ENCODE measurements around the gene SMG6.
"Not testable (repeated sequence)": the region's sequence is repeated elsewhere in the genome, so short reads cannot be mapped to it uniquely, and the experiment has no call there.

SMG6 gene

DNA sequence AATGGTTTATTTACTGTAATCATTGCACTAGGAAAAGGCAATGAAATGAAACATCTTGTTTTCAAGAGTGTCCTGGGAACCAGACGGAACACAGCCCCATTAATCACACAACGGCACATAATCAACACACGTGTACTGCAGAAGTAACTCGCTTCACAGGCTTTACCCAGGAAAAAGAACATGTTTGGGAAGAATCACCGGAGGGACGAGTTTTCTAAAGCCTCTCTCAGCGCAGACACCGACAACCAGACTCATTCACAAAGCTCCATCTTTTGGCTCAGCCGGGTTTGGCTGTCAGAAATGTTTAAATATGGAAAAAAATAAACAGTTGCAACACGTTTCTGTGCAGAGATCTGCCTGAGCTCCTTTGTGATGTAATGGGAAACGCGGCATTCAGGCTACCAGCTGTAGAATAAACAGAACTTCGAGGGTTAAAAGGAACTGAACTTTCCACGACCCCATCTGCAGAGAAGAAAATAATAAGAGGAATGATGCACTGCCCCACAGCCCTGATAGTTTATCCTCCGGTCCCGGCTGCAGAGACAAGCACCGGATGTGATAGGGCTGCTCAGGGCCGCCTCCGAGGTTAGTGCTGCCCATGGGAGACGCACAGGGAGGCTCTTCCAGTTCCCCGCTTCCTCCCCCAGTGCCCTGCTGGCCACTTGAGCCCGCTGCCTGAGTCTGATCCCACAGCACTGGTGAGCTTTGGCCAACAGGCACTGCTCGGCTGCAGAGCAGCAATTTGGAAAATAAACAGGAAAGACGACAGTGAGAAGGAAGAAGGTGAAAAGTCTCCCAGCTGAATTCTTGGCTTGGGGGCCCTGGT, 128.9 kb downstream of the SMG6 start:
- DNase-seq: no peak

DNA sequence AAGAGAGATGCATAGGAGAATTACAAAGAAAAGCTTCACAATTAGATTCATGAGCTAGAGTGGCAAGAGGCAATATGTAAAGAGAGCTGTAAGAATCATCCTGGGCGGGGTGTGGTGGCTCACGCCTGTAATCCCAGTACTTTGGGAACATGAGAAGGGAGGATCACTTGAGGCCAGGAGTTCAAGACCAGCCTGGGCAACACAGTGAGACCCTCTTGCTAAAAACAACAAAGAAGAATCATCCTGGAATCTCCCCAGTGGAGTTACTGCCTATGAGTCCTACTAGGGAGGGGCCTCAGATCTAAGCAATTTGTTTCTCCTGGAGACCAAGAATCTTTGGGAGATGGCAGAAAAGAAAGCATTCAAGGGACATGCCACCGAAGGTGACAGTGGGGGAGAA, 129.6 kb downstream of the SMG6 start:
- DNase-seq: no peak

- DNase-seq: no peak
These were observed 130.6 kb downstream of the SMG6 start for GRCh38 chr17:2172999-2173398.

DNA sequence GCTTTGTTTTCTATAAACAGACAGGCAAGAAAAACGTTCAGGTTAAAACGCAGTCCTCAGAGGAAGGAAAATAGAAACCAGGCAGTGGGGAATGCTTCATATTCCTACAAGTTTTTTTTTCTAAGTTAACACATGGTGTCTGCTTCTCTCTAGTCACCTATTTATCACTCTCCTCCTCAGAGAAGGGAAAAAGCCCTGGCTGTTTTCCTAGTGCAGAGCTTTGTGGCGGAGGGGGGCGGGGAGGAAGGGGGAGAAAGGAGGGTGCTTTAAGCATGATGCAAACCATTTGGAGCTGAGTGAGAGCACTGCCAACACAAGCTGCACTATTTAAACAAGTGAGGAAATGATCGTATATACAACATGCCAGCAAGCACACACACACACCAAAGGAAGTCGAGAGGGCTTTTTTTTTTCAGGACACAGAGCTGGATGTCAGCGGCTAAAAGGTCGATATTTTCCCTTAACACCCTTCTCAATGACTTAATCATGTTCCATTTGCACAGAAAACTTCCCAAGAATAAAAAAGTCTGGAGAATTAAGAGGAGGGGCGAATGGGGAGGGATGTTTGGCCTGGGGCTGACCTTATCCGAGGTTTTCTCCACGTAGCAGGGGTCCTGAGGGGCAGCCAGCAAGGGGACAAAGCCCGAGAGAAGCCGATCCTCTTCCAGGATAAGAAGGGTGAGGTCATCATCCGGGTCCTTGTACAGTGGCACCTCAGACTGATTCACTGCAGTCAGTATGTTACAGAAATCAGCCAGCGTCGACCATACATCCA, 131.3 kb downstream of the SMG6 start:
- no peak for DNase-seq

DNA sequence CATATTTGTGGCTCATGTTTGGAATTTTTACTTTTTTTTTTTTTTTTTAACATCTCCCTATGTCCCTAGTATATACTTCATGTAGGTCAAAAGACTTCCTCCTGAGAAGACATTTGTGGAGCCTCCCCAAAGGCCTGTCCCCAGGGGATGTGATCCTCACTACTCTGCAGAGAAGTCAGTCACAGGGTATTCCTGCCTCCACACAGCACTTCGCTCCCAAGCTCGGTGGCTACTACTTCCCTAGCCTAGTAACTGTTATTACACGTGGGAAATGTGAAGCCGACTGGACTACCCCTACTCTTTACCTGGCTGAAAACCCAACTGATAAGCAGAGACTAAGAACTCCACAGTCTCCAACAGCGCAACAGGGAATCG, 131.9 kb downstream of the SMG6 start:
- no peak for DNase-seq

DNA sequence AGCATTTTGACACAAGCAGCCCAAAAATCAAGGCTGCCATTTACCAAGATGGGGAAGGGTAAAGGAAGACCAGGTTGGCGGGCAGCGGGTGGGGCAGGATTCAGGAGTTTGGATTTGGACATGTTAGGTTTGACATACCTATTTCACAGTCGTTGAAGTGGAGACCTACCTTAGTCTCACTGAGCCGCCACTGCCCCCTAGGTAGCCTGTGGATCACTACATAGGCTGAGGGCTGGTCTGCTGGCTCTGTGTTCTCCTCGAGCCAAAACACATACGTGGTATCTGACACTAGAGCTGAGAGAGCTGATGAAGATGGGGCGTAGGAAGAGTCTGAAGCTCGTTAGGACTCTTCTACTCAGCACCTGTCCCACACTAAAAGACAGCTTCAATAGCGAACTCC, 133.6 kb downstream of the SMG6 start:
- DNase-seq: peak in 1 of 2 donors; percentile 27

DNA sequence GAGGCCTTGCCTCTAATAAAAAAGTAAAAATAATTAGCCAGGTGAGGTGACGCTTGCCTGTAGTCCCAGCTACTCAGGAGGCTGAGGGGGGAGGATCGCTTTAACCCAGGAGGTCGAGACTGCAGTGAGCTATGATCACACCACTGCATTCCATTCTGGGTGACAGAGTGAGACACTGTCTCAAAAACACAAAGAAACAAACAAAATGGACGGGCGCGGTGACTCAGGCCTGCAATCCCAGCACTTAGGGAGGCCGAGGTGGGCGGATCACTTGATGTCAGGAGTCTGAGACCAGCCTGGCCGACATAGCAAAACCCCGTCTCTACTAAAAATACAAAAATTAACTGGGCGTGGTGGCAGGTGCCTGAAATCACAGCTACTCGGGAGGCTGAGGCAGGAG, 137.9 kb downstream of the SMG6 start:
- not testable (repeated sequence) for DNase-seq

DNA sequence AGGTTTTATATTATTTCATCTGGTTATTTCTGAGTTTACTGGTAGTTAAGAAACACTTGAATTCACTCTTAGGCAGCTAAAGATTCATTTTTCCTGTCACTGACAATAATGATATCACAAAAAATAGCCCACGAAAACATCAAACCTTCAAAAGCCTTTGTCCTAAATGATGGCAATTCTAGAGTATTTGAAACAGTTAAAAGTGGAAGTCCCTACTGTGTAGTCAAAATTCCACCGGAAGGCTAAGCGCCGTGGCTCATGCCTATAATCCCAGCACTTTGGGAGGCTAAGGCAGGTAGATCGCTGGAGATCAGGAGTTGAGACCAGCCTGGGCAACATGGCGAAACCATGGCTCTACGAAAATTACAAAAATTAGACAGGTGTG, 145.2 kb downstream of the SMG6 start:
- DNase-seq: no peak

- DNase-seq: peak in 1 of 2 donors; percentile 20
These were observed 145.8 kb downstream of the SMG6 start for GRCh38 chr17:2157675-2158395.

- no peak for DNase-seq
These were observed 146.5 kb downstream of the SMG6 start for GRCh38 chr17:2157081-2157480.

GRCh38 chr17:2156666-2157065, 146.9 kb downstream of the SMG6 start:
- DNase-seq: no peak

DNA sequence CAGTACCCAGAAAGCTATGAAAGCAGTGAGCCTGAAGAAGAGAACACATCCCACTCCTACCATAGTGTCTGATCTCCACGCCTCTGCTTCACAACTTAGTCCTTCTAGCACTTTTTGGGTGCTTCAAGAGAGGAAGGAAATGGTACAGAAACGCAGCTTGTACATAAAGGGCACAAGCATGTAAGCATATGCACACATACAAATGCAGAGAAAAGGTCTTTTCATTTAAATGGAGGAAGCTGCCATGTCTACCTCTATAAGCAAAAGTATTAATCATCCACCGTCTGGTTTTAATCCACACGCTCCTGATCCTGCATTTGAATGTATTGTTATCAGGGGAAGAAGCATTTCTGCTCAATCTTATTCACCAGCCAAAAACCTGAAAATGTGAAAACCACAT, 148.0 kb downstream of the SMG6 start:
- DNase-seq: no peak

- DNase-seq: no peak
These were observed 152.1 kb downstream of the SMG6 start for GRCh38 chr17:2151358-2152033.

DNA sequence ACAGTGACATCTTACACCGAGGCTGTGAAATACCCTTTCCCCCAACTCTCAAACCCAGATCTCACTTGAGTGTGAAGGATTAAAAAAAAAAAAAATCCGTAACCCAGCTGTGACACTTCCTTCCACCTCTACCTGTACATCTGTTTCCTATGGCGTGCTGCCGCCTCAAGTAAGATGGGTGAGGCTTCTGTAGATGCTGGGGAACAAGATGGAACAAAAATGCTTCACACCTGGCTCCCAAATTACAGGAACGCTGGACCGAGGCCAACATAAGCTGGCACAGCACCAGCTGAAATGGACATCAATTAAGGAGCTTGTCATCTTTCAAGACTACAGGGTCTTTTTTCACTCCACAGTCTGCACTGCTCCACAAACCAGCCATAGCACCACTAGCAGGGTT, 152.8 kb downstream of the SMG6 start:
- DNase-seq: no peak

DNA sequence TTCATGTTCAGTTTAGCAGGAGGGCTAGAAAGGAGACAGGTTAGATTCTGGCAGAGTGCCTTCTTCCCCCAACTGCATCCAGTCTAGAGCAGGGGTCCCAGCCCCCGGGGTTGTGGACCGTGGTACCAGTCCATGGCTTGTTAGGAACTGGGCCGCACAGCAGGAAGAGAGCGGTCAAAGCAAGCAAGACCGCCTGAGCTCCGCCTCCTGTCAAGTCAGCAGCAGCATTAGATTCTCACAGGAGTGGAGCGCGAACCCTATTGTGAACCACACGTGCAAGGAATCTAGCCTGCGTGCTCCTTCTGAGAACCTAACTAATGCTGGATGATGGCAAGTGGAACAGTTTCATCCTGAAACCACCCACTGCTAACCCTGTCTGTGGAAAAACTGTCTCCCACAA, 153.7 kb downstream of the SMG6 start:
- DNase-seq: no peak

DNA sequence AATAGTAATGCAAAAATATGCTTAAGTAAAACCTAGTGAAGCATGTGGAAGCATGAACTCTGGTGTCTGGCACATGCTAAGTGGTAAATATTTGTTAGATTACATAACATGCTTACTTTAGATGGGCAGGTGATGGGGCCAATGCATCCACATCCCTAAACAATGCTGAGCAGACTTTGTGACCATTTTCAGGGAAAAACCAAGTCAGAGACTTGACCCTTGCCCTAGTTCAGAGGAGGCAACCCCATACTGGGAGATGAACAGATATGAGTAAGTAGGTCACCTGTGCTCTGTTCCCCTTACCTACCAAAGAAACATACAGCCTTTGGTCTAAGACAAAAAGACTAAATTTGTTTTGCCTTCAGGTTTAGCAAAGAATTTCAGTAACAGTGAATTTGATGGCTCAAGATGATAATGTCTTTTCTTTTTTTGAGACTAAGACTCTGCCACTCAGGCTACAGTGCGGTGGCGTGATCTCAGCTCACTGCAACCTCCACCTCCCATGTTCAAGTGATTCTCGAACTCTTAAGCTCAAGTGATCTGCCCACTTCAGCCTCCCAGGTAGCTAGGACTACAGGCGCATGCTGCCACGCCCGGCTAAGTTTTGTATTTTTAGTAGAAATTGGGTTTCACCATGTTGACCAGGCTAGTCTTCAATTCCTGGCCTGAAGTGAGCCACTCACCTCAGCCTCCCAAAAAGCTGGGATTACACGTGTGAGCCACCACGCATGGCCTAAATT, 157.3 kb downstream of the SMG6 start:
- peak in 1 of 2 donors; percentile 30 for DNase-seq

GRCh38 chr17:2144701-2145100, 158.9 kb downstream of the SMG6 start:
- no peak for DNase-seq

GRCh38 chr17:2143332-2143731, 160.3 kb downstream of the SMG6 start:
- no peak for DNase-seq

DNA sequence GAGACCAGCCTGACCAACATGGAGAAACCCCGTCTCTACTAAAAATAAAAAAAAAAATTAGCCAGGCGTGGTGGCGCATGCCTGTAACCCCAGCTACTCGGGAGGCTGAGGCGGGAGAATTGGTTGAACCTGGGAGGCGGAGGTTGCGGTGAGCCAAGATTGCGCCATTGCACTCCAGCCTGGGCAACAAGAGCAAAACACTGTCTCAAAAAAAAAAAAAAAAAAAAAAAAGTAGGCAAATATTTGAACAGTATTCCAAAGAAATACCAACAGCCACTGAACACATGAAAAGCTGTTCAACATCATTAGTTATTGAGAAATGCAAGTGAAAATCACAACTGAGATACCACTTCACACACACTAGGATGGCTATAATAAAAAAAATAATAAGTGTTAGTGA, 160.9 kb downstream of the SMG6 start:
- not testable (repeated sequence) for DNase-seq

DNA sequence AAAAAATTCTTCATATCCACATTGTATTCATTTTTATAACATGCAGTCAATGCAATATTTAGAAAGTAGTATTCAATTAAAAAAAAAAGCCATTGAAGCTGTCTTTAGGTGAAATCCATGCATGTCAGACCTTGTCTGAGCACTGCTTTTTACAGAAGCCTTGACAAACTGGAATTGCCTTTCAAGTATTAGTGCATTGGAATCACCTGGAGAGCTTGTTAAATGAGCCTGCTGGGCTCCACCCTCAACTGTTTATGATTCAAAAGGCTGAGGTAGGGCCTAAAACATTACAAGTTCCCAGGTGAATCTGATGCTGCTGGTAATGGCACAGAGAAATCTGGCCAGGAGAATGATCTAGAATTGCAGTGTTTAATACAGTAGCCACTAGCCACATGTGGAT, 162.9 kb downstream of the SMG6 start:
- DNase-seq: no peak

DNA sequence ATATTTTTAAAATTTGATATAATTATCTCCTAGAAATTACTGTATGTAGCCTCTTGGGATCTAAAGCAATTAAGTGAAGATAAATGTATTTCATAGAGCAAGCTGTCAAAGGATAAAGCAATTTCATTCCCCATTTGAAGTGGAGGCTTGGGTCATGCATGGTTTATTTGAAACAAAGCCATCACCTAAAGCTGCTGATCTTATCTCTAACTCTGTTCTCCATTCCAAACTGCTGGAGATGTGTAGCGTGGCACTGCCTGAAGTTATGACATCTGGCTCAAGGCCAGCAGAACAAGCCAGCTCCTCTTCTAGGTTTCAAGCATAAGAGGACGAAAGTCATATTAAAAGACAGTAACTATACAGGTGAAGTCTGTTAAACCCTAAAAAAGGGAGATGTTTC, 164.8 kb downstream of the SMG6 start:
- DNase-seq: no peak

DNA sequence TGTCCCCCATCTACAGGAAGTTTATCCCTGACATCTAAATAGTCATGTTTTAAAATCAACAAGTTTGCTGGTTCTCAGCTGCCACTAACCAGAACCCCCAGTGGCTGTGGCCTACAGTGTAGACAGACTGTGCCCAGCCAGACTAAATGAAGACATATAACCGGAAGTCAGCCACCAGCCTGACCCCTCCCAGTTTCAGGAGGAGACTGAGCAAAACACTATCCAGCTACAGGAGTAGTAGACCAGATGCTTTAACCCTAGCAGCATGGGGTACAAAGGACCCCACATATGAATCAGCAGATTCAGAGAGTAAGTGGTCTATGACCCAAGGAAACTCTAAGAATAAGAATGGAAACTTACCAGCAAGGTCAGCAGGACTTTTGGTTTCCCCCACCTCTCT, 165.3 kb downstream of the SMG6 start:
- DNase-seq: peak; percentile 33 to 34

All from CD4-positive, alpha-beta T cell treated with Interferon alpha-2 for 1 hour (primary cell).